ENCODE measurements around the gene PTGES. TPM values are rescaled to one million over a fixed set of nuclear protein-coding genes. Genes with fewer than 3 reads are reported as not detected.

The PTGES gene
- total RNA-seq, 1 experiment from 2014 or later: 17.2 TPM

DNA sequence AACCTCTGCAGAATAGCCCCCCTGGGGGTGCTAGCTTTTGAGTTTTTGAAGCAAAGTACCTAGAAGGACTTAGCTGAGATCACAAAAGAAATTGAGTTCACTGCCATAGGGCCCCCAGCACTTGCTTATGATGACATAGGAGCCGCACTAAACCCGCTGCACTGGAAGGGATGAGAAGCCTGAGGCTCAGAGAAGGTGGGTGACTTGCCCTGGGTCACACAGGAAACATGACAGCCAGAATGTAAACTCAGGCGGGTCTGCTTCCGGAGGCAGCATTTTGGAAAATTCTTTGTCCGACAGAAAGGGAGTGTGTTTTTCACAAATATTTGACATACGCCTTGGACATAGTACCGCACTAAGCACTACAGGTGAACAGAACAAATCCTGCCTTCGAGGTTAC is 41.7 kb upstream of the PTGES start:
- H3K79me2 ChIP-seq (ENCODE audit: insufficient read depth, low read length): no peaks in the 10 kb centered on the region
- no peak for TF ChIP-seq RAD21 (IDR thresholded peaks at IDR 0.05; ENCODE audit: low read depth)
- TF ChIP-seq, protein P1, sequence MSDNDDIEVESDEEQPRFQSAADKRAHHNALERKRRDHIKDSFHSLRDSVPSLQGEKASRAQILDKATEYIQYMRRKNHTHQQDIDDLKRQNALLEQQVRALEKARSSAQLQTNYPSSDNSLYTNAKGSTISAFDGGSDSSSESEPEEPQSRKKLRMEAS (IDR thresholded peaks at IDR 0.05): no peak
- no peak for TF ChIP-seq EZH2 (IDR thresholded peaks at IDR 0.05)
- TF ChIP-seq JUND (IDR thresholded peaks at IDR 0.05): no peak
- no peak for TF ChIP-seq CTCF (IDR thresholded peaks at IDR 0.05 in 2 of 3, conservative IDR thresholded peaks at IDR 0.05 in 1 of 3; ENCODE audit: borderline replicate concordance in 1 of 3, insufficient read depth in 1 of 3, low read depth in 2 of 3, low read length in 2 of 3)
- no peak for TF ChIP-seq SP1 (IDR thresholded peaks at IDR 0.05; ENCODE audit: low read depth)
- no peak for TF ChIP-seq YY1 (IDR thresholded peaks at IDR 0.05; ENCODE audit: extremely low read depth, insufficient replicate concordance, low read depth, low read length)
- TF ChIP-seq SIN3A (IDR thresholded peaks at IDR 0.05; ENCODE audit: low read depth): no peak
- TF ChIP-seq FOSL1 (IDR thresholded peaks at IDR 0.05; ENCODE audit: low read depth): no peak
- TF ChIP-seq SRF (IDR thresholded peaks at IDR 0.05; ENCODE audit: low read depth): no peak
- no peak for DNase-seq (ENCODE audit: low read depth, low spot score)
- H3K36me3 ChIP-seq (ENCODE audit: control insufficient read depth in 1 of 2, insufficient read depth in 2 of 2, low read length in 2 of 2): no peaks in the 10 kb centered on the region
- H3K27ac ChIP-seq (ENCODE audit: low read depth, low read length): no peak overlapping the region
- no peaks in the 10 kb centered on the region for H4K20me1 ChIP-seq (ENCODE audit: insufficient read depth)
- no peaks in the 10 kb centered on the region for H3K9me2 ChIP-seq (ENCODE audit: insufficient read depth)
- ChIA-PET POLR2A (no interaction called here), RAD21 (ENCODE audit: low non-redundant PET in 1 of 2, low total read pairs in 2 of 2, uncharacterized antibody in 2 of 2, unreplicated experiment in 2 of 2) (no interaction called here), CTCF (no interaction called here)
- no peak overlapping the region for H3K4me2 ChIP-seq (ENCODE audit: low read length)
- no peak overlapping the region for H3K4me3 ChIP-seq (replicated peaks in 1 of 2; ENCODE audit: low read depth in 1 of 2, low read length in 2 of 2)
- ATAC-seq: no peak
- H3K9me3 ChIP-seq (ENCODE audit: control insufficient read depth in 1 of 2, insufficient read depth in 1 of 2, low read depth in 1 of 2, low read length in 2 of 2): no peaks in the 10 kb centered on the region
- H3K27me3 ChIP-seq (ENCODE audit: insufficient read depth, low read length): peaks cover 4% of the 10 kb centered on the region; the same call in 1 of the 2 replicates
- no peak overlapping the region for H2AFZ ChIP-seq (ENCODE audit: low read depth, low read length, poor library complexity, severe bottlenecking)
- no peak overlapping the region for H3K9ac ChIP-seq (ENCODE audit: low read length)
- peaks cover 0 to 4% of the 10 kb centered on the region in 2 experiments; a peak in 1 of 4 replicates for H3K4me1 ChIP-seq (ENCODE audit: control insufficient read depth in 1 of 2, insufficient read depth in 2 of 2, low read length in 2 of 2)
- BruUV-seq (replicated peaks): no TSS peak
- intact Hi-C loops (cut with micrococcal nuclease): no loop called here

Measured in HCT116 (cell line).